Spleen (tissue), 7 donors: Measurements from ENCODE around the gene ZNF470.

Experiments used
- POLR2AphosphoS5 ChIP-seq, 3 donors: sonication (generic); formaldehyde crosslinking; IDR thresholded peaks; one replicate each; pipeline ENCODE4 v1.5.1; 2017; ENCODE audit warnings: antibody characterized with exemption in 3 of 3
- TF ChIP-seq, protein P1 (sequence below), 11 experiments: fragments of 200-600 bp in 7 of 11; fragments of 450-650 bp in 4 of 11; sonication (generic) in 4 of 11; IDR thresholded peaks in 8 of 11; conservative IDR thresholded peaks in 3 of 11; 1 replicate in 7 of 11; 2 replicates in 4 of 11; pipeline versions ENCODE4 v1.4.0 to v1.8.0; 2016 to 2021; ENCODE audit warnings: antibody characterized with exemption in 11 of 11, inconsistent platforms in 4 of 11, mild to moderate bottlenecking in 1 of 11
- donor health status: DM: no; HTN: no; CAD: no; lungs with moderate emphysema.
- donor health status: DM: no; HTN: no; CAD: no.
- donor health status: DM: no; HTN: no; CAD: no.

DNA sequence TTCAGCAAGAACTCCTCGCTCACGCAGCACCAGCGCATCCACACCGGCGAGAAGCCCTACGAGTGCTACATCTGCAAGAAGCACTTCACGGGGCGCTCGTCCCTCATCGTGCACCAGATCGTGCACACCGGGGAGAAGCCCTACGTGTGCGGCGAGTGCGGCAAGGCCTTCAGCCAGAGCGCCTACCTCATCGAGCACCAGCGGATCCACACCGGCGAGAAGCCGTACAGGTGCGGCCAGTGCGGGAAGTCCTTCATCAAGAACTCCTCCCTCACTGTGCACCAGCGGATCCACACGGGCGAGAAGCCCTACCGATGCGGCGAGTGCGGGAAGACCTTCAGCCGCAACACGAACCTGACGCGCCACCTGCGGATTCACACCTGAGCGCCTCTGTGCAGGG is 55.1 kb downstream of the ZNF470 start:
- TF ChIP-seq, protein P1, sequence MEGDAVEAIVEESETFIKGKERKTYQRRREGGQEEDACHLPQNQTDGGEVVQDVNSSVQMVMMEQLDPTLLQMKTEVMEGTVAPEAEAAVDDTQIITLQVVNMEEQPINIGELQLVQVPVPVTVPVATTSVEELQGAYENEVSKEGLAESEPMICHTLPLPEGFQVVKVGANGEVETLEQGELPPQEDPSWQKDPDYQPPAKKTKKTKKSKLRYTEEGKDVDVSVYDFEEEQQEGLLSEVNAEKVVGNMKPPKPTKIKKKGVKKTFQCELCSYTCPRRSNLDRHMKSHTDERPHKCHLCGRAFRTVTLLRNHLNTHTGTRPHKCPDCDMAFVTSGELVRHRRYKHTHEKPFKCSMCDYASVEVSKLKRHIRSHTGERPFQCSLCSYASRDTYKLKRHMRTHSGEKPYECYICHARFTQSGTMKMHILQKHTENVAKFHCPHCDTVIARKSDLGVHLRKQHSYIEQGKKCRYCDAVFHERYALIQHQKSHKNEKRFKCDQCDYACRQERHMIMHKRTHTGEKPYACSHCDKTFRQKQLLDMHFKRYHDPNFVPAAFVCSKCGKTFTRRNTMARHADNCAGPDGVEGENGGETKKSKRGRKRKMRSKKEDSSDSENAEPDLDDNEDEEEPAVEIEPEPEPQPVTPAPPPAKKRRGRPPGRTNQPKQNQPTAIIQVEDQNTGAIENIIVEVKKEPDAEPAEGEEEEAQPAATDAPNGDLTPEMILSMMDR (IDR thresholded peaks at IDR 0.05 in 8 of 11, conservative IDR thresholded peaks at IDR 0.05 in 3 of 11): no peak
- TF ChIP-seq POLR2AphosphoS5 (IDR thresholded peaks at IDR 0.05): no peak
